MCF 10A (cell line): ENCODE measurements around the gene PAK1IP1. TPM values are rescaled to one million over a fixed set of nuclear protein-coding genes. Genes with fewer than 3 reads are reported as not detected.
"Not testable (repeated sequence)": the region's sequence is repeated elsewhere in the genome, so short reads cannot be mapped to it uniquely, and the experiment has no call there.

Experiments
- BruUV-seq: library from RNA; stranded (reverse); fragments of 400-500 nt; replicated peaks from 2 replicates; lab custom pipeline; 2021; lab: Mats Ljungman, UMichigan
- CTCF ChIA-PET: fragments of 300-600 bp; sonication (Branson Sonifier 250); formaldehyde crosslinking; extraction: SDS; loops from one replicate; lab custom pipeline; 2021; ENCODE audit warnings: antibody characterized with exemption, inconsistent platforms; lab: Yijun Ruan, JAX
- POLR2A ChIA-PET: fragments of 300-600, 350-650 bp; sonication (Branson Sonifier 250); formaldehyde crosslinking; extraction: SDS; loops from one replicate; lab custom pipeline; 2020; ENCODE audit warnings: antibody characterized with exemption, inconsistent platforms; lab: Yijun Ruan, JAX
- DNase-seq: peaks from one replicate; pipeline ENCODE4 v3.0.0-alpha.2; 2018; ENCODE audit not compliant: unreplicated experiment
- H3K27ac Mint-ChIP-seq: one replicate; pipeline ENCODE4 v1.8.0; 2022; ENCODE audit warnings: mild to moderate bottlenecking, low read depth, mixed read lengths; ENCODE audit not compliant: unreplicated experiment
- H3K27me3 Mint-ChIP-seq: one replicate; pipeline ENCODE4 v1.8.0; 2022; ENCODE audit warnings: mixed read lengths; ENCODE audit not compliant: insufficient read depth, unreplicated experiment
- H3K36me3 Mint-ChIP-seq: one replicate; pipeline ENCODE4 v1.8.0; 2022; ENCODE audit warnings: mild to moderate bottlenecking, moderate library complexity, mixed read lengths; ENCODE audit not compliant: insufficient read depth, unreplicated experiment
- H3K4me1 Mint-ChIP-seq: one replicate; pipeline ENCODE4 v1.8.0; 2022; ENCODE audit warnings: mixed read lengths; ENCODE audit not compliant: insufficient read depth, unreplicated experiment
- H3K4me3 Mint-ChIP-seq: one replicate; pipeline ENCODE4 v1.8.0; 2022; ENCODE audit warnings: mild to moderate bottlenecking, moderate library complexity, mixed read lengths; ENCODE audit not compliant: unreplicated experiment
- H3K9me3 Mint-ChIP-seq: one replicate; pipeline ENCODE4 v1.8.0; 2022; ENCODE audit warnings: mixed read lengths; ENCODE audit not compliant: unreplicated experiment
- CTCF ChIP-seq: fragments of 200-600 bp; IDR thresholded peaks from one replicate; pipeline ENCODE4 v1.8.0; 2022; ENCODE audit warnings: antibody characterized with exemption, mild to moderate bottlenecking; ENCODE audit not compliant: unreplicated experiment
- intact Hi-C: fragments of 100-400 bp; cut with micrococcal nuclease; formaldehyde crosslinking; loops from 2 replicates; pipeline ENCODE4 v1.14.1; 2022
- total RNA-seq: library from RNA; stranded (reverse); gene quantifications from 2 replicates; pipeline ENCODE4 v1.2.3, GENCODE V29; 2022

PAK1IP1 gene
- total RNA-seq, 1 experiment from 2014 or later: 38.1 TPM

- POLR2A ChIA-PET: interaction anchor here (1.5 to 7.6 kb wide), 4 partner anchors 9 to 81 kb away, joined by 3 to 79 read pairs (median 12); partner anchors contain the start of genes C6orf52, PAK1IP1 and TMEM14B
- CTCF ChIA-PET: interaction anchor here (0.6 to 1.9 kb wide), 4 partner anchors 27 to 368 kb away, joined by 3 to 5 read pairs (median 3); no protein-coding TSS in a partner anchor
- TF ChIP-seq CTCF: no peak
- no peak for DNase-seq
- peak overlapping the region; percentile 96 for H3K4me3 Mint-ChIP-seq
- intact Hi-C loops: loop anchor here (5.0 kb wide), 1 partner anchor 82 kb away; no protein-coding TSS in a partner anchor
- H3K27ac Mint-ChIP-seq: peak overlapping the region; percentile 16
- H3K9me3 Mint-ChIP-seq: no peaks in the 10 kb centered on the region
- H3K4me1 Mint-ChIP-seq: peaks cover 17% of the 10 kb centered on the region
- H3K27me3 Mint-ChIP-seq: no peaks in the 10 kb centered on the region
- BruUV-seq: no TSS peak
- H3K36me3 Mint-ChIP-seq: no peaks in the 10 kb centered on the region
Measured at GRCh38 chr6:10719964-10720264, 25.1 kb downstream of the PAK1IP1 start.

GRCh38 chr6:10720265-10720959 lies 25.6 kb downstream of the PAK1IP1 start:
- H3K4me3 Mint-ChIP-seq: peak overlapping the region; percentile 96
- no peak for TF ChIP-seq CTCF
- H3K36me3 Mint-ChIP-seq: no peaks in the 10 kb centered on the region
- no peaks in the 10 kb centered on the region for H3K27me3 Mint-ChIP-seq
- CTCF ChIA-PET: interaction anchor here (0.6 to 3.2 kb wide), 8 partner anchors 10 to 286 kb away, joined by 3 to 17 read pairs (median 4); partner anchors contain the start of gene TMEM14B
- H3K9me3 Mint-ChIP-seq: no peaks in the 10 kb centered on the region
- intact Hi-C loops: loop anchor here (5.0 kb wide), 1 partner anchor 82 kb away; no protein-coding TSS in a partner anchor
- peak; percentile 30 for DNase-seq
- POLR2A ChIA-PET: interaction anchor here (1.2 to 7.6 kb wide), 5 partner anchors 9 to 27 kb away, joined by 3 to 185 read pairs (median 14); partner anchors contain the start of genes C6orf52, PAK1IP1 and TMEM14B
- H3K4me1 Mint-ChIP-seq: peaks cover 21% of the 10 kb centered on the region
- peak overlapping the region; percentile 16 for H3K27ac Mint-ChIP-seq
- no TSS peak for BruUV-seq

- not testable (repeated sequence) for BruUV-seq, H3K9me3 Mint-ChIP-seq, H3K36me3 Mint-ChIP-seq, DNase-seq, H3K27me3 Mint-ChIP-seq
- ChIA-PET POLR2A (interaction anchor here (0.7 to 7.6 kb wide), 7 partner anchors 10 to 267 kb away, joined by 3 to 185 read pairs (median 4); partner anchors contain the start of genes C6orf52, PAK1IP1 and TMEM14B), CTCF (interaction anchor here (0.6 to 3.9 kb wide), 10 partner anchors 8 to 255 kb away, joined by 3 to 17 read pairs (median 3); partner anchors contain the start of gene TMEM14B)
- Mint-ChIP-seq H3K4me1 (peaks cover 26% of the 10 kb centered on the region), H3K4me3 (peak overlapping the region; percentile 96), H3K27ac (peak overlapping the region; percentile 97)
- intact Hi-C loops: loop anchor here (5.0 kb wide), 1 partner anchor 81 kb away; no protein-coding TSS in a partner anchor
Measured at GRCh38 chr6:10720960-10721849, 26.4 kb downstream of the PAK1IP1 start.

- Mint-ChIP-seq H3K4me3 (peak overlapping the region; percentile 96), H3K27ac (peak overlapping the region; percentile 97), H3K9me3 (no peaks in the 10 kb centered on the region), H3K36me3 (peaks cover 10% of the 10 kb centered on the region), H3K27me3 (no peaks in the 10 kb centered on the region), H3K4me1 (peaks cover 26% of the 10 kb centered on the region)
- ChIA-PET CTCF (interaction anchor here (0.6 to 3.9 kb wide), 12 partner anchors 9 to 1640 kb away, joined by 3 to 17 read pairs (median 3); partner anchors contain the start of gene TMEM14B), POLR2A (interaction anchor here (0.6 to 7.6 kb wide), 19 partner anchors 9 to 316 kb away, joined by 3 to 185 read pairs (median 4); partner anchors contain the start of genes C6orf52, PAK1IP1 and TMEM14B)
- no peak for TF ChIP-seq CTCF
- DNase-seq: no peak
- TSS peak; percentile 83 for BruUV-seq
- intact Hi-C loops: loop anchor here (1.0 to 5.0 kb wide), 2 partner anchors 28 to 80 kb away; partner anchors contain the start of genes C6orf52 and PAK1IP1
Measured at GRCh38 chr6:10721850-10722569, 27.2 kb downstream of the PAK1IP1 start.
